CD4-positive, alpha-beta T cell treated with Interleukin-15 for 4 hours (primary cell): ENCODE results near the gene VASH2.
"Not testable (repeated sequence)": the region's sequence is repeated elsewhere in the genome, so short reads cannot be mapped to it uniquely, and the experiment has no call there.

Experiments
- DNase-seq: peaks from one replicate; pipeline ENCODE4 v3.0.0-alpha.2; 2020; ENCODE audit warnings: low spot score

VASH2 gene

GRCh38 chr1:212950243-212951125, at the start of gene VASH2:
VASH2 (plus strand) TSS chr1:212950541; CDS start chr1:212951543, 1,002 bp downstream.
- DNase-seq: peak; percentile 33

DNA sequence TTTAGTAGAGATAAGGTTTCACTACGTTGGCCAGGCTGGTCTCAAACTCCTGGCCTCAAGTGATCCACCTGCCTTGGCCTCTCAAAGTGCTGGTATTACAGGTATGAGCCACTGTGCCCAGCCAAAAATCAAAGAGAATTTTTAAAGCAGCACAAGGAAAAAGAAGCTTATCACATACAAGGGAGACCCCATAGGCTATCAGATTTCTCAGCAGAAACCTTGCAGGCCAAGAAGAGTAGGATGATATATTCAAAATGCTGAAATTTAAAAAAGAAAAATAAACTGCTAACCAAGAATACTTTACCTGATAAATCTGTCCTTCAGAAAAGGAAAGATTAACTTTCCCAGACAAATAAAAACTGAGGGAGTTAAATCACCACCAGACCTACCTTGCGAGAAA, 49.1 kb upstream of the VASH2 start:
- no peak for DNase-seq

DNA sequence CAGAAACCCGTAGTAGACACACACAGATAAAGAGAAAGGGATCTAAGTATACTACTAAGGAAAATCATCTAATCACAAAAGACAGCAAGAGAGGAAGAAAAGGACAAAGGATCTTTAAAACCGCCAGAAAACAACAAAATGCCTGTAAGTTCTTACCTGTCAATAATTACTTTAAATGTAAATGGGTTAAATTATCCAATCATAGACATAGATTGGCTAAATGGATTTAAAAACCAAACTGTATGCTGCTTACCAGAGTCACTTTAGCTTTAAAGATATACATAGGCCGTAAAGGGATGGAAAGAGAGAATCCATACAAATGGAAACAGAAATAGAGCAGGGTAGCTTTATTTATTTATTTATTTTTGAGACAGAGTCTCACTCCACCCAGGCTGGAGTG, 48.3 kb upstream of the VASH2 start:
- DNase-seq: no peak

- no peak for DNase-seq
Observed at GRCh38 chr1:212903664-212904063, 46.7 kb upstream of the VASH2 start.

DNA sequence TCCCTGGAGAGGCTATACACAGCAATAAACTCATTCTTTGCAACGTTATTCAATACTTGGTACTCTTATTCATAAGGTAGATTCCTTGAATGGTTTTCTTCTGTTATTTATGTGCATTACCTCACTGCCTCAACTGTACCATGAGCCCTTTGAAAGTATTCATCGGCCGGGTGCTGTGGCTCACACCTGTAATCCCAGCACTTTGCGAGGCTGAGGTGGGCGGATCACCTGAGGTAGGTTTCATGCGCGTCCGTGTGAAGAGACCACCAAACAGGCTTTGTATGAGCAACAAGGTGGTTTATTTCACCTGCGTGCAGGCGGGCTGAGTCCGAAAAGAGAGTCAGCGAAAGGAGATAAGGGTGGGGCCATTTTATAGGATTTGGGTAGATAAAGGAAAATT, 42.3 kb upstream of the VASH2 start:
- DNase-seq: not testable (repeated sequence)

- DNase-seq: no peak
Observed at GRCh38 chr1:212908971-212909370, 41.4 kb upstream of the VASH2 start.

- no peak for DNase-seq
Observed at GRCh38 chr1:212909652-212910063, 40.7 kb upstream of the VASH2 start.

- DNase-seq: not testable (repeated sequence)
Observed at GRCh38 chr1:212910213-212910612, 40.1 kb upstream of the VASH2 start.

- not testable (repeated sequence) for DNase-seq
Observed at GRCh38 chr1:212913638-212914037, 36.7 kb upstream of the VASH2 start.

DNA sequence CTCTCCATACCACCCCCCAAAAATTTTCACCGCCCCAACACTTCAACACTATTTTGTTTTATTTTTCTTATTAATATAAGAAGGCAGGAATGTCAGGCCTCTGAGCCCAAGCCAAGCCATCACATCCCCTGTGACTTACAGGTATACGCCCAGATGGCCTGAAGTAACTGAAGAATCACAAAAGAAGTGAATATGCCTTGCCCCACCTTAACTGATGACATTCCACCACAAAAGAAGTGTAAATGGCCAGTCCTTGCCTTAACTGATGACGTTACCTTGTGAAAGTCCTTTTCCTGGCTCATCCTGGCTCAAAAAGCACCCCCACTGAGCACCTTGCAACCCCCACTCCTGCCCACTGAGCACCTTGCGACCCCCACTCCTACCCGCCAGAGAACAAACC, 36.2 kb upstream of the VASH2 start:
- DNase-seq: not testable (repeated sequence)

GRCh38 chr1:212914789-212915188, 35.6 kb upstream of the VASH2 start:
- DNase-seq: no peak

DNA sequence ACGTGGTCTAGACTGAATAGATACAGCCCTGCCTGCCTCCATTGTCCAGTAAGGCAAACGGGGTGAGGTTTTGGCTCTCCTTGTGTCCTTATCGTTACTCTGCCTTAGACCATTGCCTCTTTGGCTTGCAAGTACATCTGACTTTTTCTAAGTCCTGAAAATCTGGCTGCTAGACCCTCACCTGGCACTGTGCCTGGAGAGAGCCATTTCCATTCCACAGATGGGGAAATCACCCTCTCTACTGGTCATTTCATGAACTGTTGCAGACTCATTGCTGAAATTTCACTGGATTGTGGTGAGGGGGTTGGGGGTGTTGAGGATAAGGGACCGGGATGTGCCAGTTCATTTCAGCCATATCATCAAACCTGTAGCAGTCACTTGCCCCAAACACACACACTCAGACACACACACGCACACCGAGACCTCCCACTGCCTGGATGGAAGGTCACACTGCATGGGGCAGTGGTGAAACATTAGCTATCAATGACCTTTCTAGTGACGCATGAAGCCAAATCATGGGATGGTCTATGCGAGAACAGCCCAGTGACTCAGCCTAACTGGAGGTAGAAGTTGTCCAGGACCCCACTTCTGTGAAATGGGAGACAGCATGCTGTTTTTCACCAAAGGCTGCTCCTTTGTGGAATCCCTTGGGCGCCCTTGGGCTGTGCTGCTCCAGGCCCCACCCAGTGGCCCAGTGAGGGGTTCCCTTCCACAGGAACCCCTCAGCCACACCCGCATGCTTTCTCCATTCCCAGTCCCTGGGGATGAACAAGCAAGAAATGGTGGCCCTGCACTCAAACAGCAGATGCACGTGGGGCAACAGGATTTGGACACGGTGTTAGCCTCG, 34.9 kb upstream of the VASH2 start:
- no peak for DNase-seq

- no peak for DNase-seq
Observed at GRCh38 chr1:212916481-212917133, 33.7 kb upstream of the VASH2 start.

DNA sequence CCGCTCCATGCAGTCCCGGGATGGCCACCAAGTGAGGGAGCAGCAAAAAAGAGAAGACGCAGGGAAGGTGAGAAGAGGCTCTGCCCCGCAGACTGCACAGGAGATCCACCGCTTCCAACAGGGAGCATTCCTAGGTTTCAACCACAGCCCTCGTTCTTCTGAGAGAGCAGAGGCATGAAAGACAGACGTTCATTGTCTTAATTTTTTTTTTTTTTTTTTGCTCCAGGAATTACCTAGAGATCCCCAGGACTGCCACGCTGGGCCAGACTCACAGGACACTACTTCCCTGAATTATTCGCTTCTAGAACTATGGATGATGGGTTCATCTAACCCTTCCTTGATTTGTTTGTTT, 33.2 kb upstream of the VASH2 start:
- DNase-seq: no peak

GRCh38 chr1:212917858-212918257, 32.5 kb upstream of the VASH2 start:
- DNase-seq: no peak

DNA sequence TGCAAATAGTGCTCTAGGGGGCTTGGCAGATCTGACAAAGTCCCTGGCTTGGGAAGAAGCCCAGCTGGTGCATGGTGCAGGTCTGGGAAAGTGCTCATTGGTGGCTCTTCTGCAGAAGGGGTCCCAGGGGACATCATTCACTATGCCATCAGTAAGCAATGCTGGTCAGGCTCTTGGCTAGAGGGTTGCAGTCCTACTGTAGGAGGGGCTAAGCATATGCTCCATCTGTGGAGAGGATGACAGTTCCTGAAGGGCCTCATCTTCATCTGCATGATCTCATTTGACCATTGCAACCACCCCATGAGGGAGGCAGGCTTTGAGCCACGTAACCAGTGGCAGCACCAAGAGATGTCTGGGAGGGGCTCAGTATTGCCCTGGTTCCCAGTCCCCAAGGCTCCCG, 31.5 kb upstream of the VASH2 start:
- DNase-seq: no peak

DNA sequence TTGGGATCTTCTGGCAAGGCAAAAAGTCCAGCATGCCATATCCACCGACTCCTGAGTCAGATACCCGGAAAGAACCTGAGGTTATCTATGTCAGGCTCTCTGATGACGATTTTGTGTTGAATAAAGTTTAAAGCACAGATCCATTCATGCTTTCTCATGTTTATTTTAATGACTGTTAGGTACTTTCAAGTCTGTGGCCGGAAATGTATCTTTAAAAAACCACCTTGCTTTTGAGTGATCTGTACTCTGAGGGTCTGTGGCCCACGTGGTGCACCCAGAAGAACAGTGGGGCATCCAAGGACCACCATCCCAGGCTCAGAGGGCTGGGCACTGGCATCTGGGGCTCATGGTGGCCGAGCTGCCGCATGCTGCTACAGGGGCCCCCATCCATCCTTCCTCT, 30.1 kb upstream of the VASH2 start:
- no peak for DNase-seq

DNA sequence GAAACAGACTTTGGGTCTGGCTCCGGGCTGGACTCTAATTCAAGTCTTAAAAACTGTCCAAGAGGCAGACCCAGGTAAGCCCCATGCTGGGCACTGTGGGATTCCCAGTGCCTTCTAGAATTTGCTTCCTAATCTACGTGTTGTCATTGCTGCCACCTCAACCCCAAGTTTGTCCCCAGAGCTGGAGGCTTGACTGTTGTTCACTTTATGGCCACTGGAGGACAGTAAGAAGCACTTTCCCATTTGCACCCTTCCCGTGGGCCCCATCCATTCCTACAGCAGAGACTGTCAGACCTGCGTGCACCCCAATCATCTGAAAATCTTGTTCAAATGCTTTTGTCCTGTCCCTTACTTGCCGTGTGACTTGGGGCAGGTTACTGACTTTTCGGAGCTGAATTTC, 29.4 kb upstream of the VASH2 start:
- no peak for DNase-seq

DNA sequence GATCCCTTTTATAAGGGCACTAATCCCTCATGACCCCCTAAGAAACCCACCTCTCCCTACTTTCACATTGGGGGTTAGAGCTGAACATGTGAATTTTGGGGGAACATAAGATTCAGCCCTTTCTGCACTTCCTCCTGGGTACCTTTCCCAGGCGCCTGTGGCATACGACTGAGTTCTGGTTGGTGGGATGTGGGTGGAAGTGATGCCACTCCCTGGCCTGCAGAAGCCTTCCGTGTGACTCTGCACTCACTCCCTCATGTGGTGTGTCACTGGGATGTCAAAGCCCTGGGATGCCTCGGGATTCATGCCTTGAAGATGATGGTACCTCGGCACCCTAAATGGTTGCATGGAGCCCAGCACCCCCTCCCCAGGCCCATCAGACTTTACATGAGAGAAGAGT, 28.3 kb upstream of the VASH2 start:
- DNase-seq: no peak

GRCh38 chr1:212926372-212926771, 24.0 kb upstream of the VASH2 start:
- DNase-seq: no peak

GRCh38 chr1:212928323-212929291, 21.7 kb upstream of the VASH2 start:
- no peak for DNase-seq
